Suprapubic skin (tissue), 4 donors: ENCODE results near the gene IGSF9.

Experiments
- EP300 ChIP-seq: sonication (generic); formaldehyde crosslinking; IDR thresholded peaks from one replicate; pipeline ENCODE4 v1.6.1; 2017; ENCODE audit warnings: antibody characterized with exemption
- POLR2A ChIP-seq, 2 donors: fragments of 450-650 bp; IDR thresholded peaks; one replicate each; pipeline ENCODE4 v1.6.1; 2017; ENCODE audit warnings: antibody characterized with exemption in 2 of 2, mild to moderate bottlenecking in 2 of 2, moderate library complexity in 2 of 2
- POLR2AphosphoS5 ChIP-seq, 3 donors: sonication (generic); formaldehyde crosslinking; IDR thresholded peaks; one replicate each; pipeline ENCODE4 v1.6.1; 2017; ENCODE audit warnings: antibody characterized with exemption in 3 of 3
- TF ChIP-seq, protein P1 (sequence below), 2 donors: fragments of 200-600 bp in 1 of 2; fragments of 450-650 bp in 1 of 2; sonication (generic) in 1 of 2; IDR thresholded peaks; one replicate each; pipeline ENCODE4 v1.5.1; 2016 to 2019; ENCODE audit warnings: antibody characterized with exemption in 2 of 2, mild to moderate bottlenecking in 1 of 2, moderate library complexity in 1 of 2

DNA sequence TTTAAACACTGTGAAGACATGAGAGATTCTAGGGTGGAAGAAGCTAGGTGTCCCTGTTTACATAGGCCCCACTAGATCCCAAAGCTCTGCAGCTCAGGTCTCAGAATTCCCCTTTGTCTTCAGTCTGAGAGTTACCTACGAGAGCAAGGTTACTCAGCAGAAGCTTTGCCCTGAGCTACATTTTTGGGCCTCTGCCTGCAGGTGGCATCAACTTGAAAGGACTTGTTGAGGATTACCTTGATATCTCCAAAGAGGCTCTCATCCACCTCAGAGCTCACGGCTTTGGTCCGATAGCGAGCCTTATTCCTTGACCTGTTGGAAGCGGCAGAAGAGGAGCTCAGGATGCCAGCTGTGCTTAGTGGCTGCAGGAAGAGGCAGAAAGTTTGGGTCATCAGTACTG, 52.5 kb downstream of the IGSF9 start:
- TF ChIP-seq POLR2A (IDR thresholded peaks at IDR 0.05) (no peak), POLR2AphosphoS5 (IDR thresholded peaks at IDR 0.05) (no peak), EP300 (no peak)
- TF ChIP-seq, protein P1, sequence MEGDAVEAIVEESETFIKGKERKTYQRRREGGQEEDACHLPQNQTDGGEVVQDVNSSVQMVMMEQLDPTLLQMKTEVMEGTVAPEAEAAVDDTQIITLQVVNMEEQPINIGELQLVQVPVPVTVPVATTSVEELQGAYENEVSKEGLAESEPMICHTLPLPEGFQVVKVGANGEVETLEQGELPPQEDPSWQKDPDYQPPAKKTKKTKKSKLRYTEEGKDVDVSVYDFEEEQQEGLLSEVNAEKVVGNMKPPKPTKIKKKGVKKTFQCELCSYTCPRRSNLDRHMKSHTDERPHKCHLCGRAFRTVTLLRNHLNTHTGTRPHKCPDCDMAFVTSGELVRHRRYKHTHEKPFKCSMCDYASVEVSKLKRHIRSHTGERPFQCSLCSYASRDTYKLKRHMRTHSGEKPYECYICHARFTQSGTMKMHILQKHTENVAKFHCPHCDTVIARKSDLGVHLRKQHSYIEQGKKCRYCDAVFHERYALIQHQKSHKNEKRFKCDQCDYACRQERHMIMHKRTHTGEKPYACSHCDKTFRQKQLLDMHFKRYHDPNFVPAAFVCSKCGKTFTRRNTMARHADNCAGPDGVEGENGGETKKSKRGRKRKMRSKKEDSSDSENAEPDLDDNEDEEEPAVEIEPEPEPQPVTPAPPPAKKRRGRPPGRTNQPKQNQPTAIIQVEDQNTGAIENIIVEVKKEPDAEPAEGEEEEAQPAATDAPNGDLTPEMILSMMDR (IDR thresholded peaks at IDR 0.05) = no peak
